K562 treated with DMSO at 1 percent for 4 hours (cell line): ENCODE results near the gene MUC20. TPM values are rescaled to one million over a fixed set of nuclear protein-coding genes. Genes with fewer than 3 reads are reported as not detected.

Experiments used
- total RNA-seq: library from RNA; unstranded; fragments of 300-600 nt; gene quantifications from 2 replicates; pipeline ENCODE4 v1.2.3, GENCODE V29; 2022; ENCODE audit not compliant: insufficient read depth

MUC20 gene
- total RNA-seq: 1.8 and 2.3 TPM in 2 replicates

DNA sequence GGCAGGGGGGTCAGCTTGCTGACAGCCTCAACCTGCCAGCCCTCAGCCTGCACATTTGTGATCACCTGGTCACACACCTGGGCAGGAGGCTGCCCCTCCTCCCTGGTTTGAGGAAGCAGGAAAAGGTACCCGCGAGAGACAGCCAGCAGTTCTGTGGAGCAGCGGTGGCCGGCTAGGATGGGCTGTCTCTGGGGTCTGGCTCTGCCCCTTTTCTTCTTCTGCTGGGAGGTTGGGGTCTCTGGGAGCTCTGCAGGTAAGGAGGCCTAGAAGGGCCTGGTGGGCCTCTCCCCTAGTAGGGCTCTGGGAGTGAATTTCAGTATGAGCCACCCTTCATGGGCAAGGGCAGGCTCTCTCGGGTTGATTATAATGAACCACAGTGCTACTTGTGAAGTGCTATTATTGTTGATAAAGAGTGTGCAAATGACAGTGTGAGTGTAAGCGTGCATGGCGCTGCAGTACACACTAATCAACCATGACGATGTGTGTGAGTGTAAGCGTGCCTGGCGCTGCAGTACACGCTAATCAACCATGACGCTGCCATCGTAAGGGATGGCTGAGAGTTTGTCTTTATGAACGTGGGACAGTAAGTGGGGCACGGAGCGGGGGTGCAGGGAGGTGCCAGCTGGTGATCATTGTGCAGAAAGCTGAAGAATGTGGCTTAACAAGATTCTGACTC lies at the start of gene MUC20:
Gene MUC20 (plus strand): TSS at position 148 of the 676 bp plus-strand sequence. CDS start 30 bp downstream, at position 178.

Other genes with a start within 250 kb of the MUC20 start
- gene PPP1R2, start 177.7 kb upstream of the MUC20 start, total RNA-seq: 29.3 and 47.8 TPM in 2 replicates
- not detected in 2 replicates for gene APOD, start 137.0 kb upstream of the MUC20 start, total RNA-seq
- 0.59 and 1.2 TPM in 2 replicates for gene MUC4, start 91.0 kb downstream of the MUC20 start, total RNA-seq
- gene TNK2, start 187.6 kb downstream of the MUC20 start, total RNA-seq: 15.5 and 21.3 TPM in 2 replicates